B cell (primary cell): ENCODE measurements around the gene FOXF1. TPM values are rescaled to one million over a fixed set of nuclear protein-coding genes. Genes with fewer than 3 reads are reported as not detected.

ENCODE experiments used
- ATAC-seq: fragments of 200-7000 bp; cut with Tn5 transposase; one replicate; pipeline ENCODE4 v1.10.0; 2021; ENCODE audit warnings: low read depth, mild to moderate bottlenecking, moderate number of reproducible peaks, moderate library complexity
- CTCF ChIA-PET: fragments of 350-600 bp; sonication (Branson Sonifier 250); formaldehyde crosslinking; loops from one replicate; lab custom pipeline; 2021; ENCODE audit warnings: antibody characterized with exemption, inconsistent platforms; lab: Charles Lee
- POLR2A ChIA-PET: fragments of 350-600 bp; sonication (Branson Sonifier 250); formaldehyde crosslinking; loops from one replicate; lab custom pipeline; 2021; ENCODE audit warnings: antibody characterized with exemption; lab: Charles Lee
- DNase-seq: peaks from one replicate; pipeline ENCODE4 v3.0.0; 2013
- H2AFZ ChIP-seq: 2 replicates; pipeline ENCODE4 v1.6.1; 2012; ENCODE audit warnings: mild to moderate bottlenecking, low read depth, low read length; ENCODE audit not compliant: insufficient read depth, poor library complexity, severe bottlenecking
- H3K27ac ChIP-seq, 2 donors: 1 replicate in 1 of 2; 2 replicates in 1 of 2; pipeline ENCODE4 v1.5.1; 2012 to 2013; ENCODE audit warnings: low read length in 2 of 2, mild to moderate bottlenecking in 2 of 2, moderate library complexity in 1 of 2
- H3K27me3 ChIP-seq, 4 experiments: fragments of 200-600 bp in 1 of 4; sonication (generic) in 1 of 4; replicated peaks in 1 of 4; 1 replicate in 2 of 4; 2 replicates in 2 of 4; pipeline versions ENCODE4 v1.6.1 to v1.7.0; 2013 to 2016; ENCODE audit warnings: low read length in 3 of 4, mild to moderate bottlenecking in 2 of 4, mixed read lengths in 1 of 4, moderate library complexity in 1 of 4; ENCODE audit not compliant: insufficient read depth in 4 of 4, control insufficient read depth in 3 of 4; ENCODE audit errors: control extremely low read depth in 1 of 4
- H3K36me3 ChIP-seq, 2 experiments: replicated peaks in 1 of 2; 1 replicate in 1 of 2; 2 replicates in 1 of 2; pipeline versions ENCODE4 v1.6.1 to v1.7.1; 2013; ENCODE audit warnings: low read length in 1 of 2; ENCODE audit not compliant: insufficient read depth in 2 of 2, control insufficient read depth in 1 of 2; ENCODE audit errors: control extremely low read depth in 1 of 2, extremely low read depth in 1 of 2
- H3K4me1 ChIP-seq, 2 donors: fragments of 200-600 bp in 1 of 2; sonication (generic) in 1 of 2; 1 replicate in 1 of 2; 2 replicates in 1 of 2; pipeline versions ENCODE4 v1.5.1 to v1.6.1; 2013 to 2017; ENCODE audit warnings: low read length in 2 of 2; ENCODE audit not compliant: control insufficient read depth in 2 of 2, insufficient read depth in 2 of 2
- H3K4me2 ChIP-seq: replicated peaks from 2 replicates; pipeline ENCODE3; 2012; ENCODE audit warnings: mild to moderate bottlenecking, low read depth, low read length; ENCODE audit not compliant: poor library complexity, severe bottlenecking
- H3K4me3 ChIP-seq, 5 experiments: fragments of 200-600 bp in 1 of 5; sonication (generic) in 1 of 5; 1 replicate in 3 of 5; 2 replicates in 2 of 5; pipeline versions ENCODE4 v1.5.1 to v1.7.0; 2011 to 2016; ENCODE audit warnings: low read length in 4 of 5, mild to moderate bottlenecking in 4 of 5, low read depth in 2 of 5, control low read depth in 1 of 5, moderate library complexity in 1 of 5; ENCODE audit not compliant: insufficient read depth in 1 of 5; ENCODE audit errors: control extremely low read depth in 1 of 5, extremely low read depth in 1 of 5
- H3K79me2 ChIP-seq: fragments of 200-600 bp; sonication (generic); one replicate; pipeline ENCODE4 v1.6.0; 2016; ENCODE audit warnings: low read length; ENCODE audit not compliant: control insufficient read depth, insufficient read depth
- H3K9ac ChIP-seq: fragments of 200-600 bp; sonication (generic); 2 replicates; pipeline ENCODE4 v1.6.1; 2017; ENCODE audit warnings: mild to moderate bottlenecking, low read length, moderate library complexity
- H3K9me3 ChIP-seq, 3 donors: one replicate each; pipeline versions ENCODE4 v1.6.1 to v1.7.1; 2013; ENCODE audit warnings: low read length in 2 of 3; ENCODE audit not compliant: control insufficient read depth in 2 of 3, insufficient read depth in 1 of 3; ENCODE audit errors: control extremely low read depth in 1 of 3
- H4K20me1 ChIP-seq: 2 replicates; pipeline ENCODE4 v1.6.0; 2012; ENCODE audit warnings: mild to moderate bottlenecking, low read length; ENCODE audit not compliant: insufficient read depth, control insufficient read depth, poor library complexity, severe bottlenecking
- H3K27ac Mint-ChIP-seq: one replicate; pipeline ENCODE4 v1.8.0; 2021; ENCODE audit warnings: mixed read lengths
- H3K27me3 Mint-ChIP-seq: one replicate; pipeline ENCODE4 v1.8.0; 2021; ENCODE audit warnings: mixed read lengths
- H3K4me1 Mint-ChIP-seq: one replicate; pipeline ENCODE4 v1.8.0; 2021; ENCODE audit warnings: mixed read lengths
- H3K4me3 Mint-ChIP-seq: one replicate; pipeline ENCODE4 v1.8.0; 2021; ENCODE audit warnings: mixed read lengths
- H3K9me3 Mint-ChIP-seq: one replicate; pipeline ENCODE4 v1.8.0; 2022; ENCODE audit warnings: mixed read lengths; ENCODE audit not compliant: insufficient read depth
- CTCF ChIP-seq: fragments of 200-600 bp; IDR thresholded peaks from one replicate; pipeline ENCODE4 v1.8.0; 2022; ENCODE audit warnings: antibody characterized with exemption, mild to moderate bottlenecking
- EZH2 ChIP-seq: IDR thresholded peaks from 2 replicates; pipeline ENCODE4 v1.6.1; 2012; ENCODE audit warnings: borderline replicate concordance, low read depth, mild to moderate bottlenecking, moderate library complexity, low read length; ENCODE audit not compliant: insufficient read depth, poor library complexity, severe bottlenecking
- WGBS: methylation state at CpG from one replicate; pipeline ENCODE4 v1.1.5; 2013; ENCODE audit warnings: missing lambda C conversion rate; ENCODE audit not compliant: insufficient coverage; 5-methylcytosine and 5-hydroxymethylcytosine counted together
- intact Hi-C: fragments of 100-400 bp; cut with micrococcal nuclease; formaldehyde crosslinking; loops from one replicate; pipeline ENCODE4 v1.10.0; 2022
- polyA plus RNA-seq: library from polyadenylated mRNA; depleted of rRNA; stranded (reverse); fragments of >200 nt; gene quantifications from 2 replicates; pipeline ENCODE4 v1.2.3, GENCODE V29; 2012
- total RNA-seq, 2 donors: library from RNA; stranded (reverse); fragments of 120-200 nt in 1 of 2; gene quantifications; 1 replicate in 1 of 2; 2 replicates in 1 of 2; pipeline versions ENCODE4 v1.2.3 to v1.2.4, GENCODE V29; 2013 to 2022

FOXF1 gene
- total and polyA plus RNA-seq, 2 donors (not counting 1 experiment from before 2014, with no cell fraction given), result not detected

- Mint-ChIP-seq H3K27me3 (peaks cover 11% of the 10 kb centered on the region), H3K27ac (no peak overlapping the region), H3K9me3 (no peaks in the 10 kb centered on the region), H3K4me1 (no peaks in the 10 kb centered on the region), H3K4me3 (no peak overlapping the region)
- Histone ChIP-seq H3K27ac (no peak overlapping the region), H3K9me3 (peaks cover 0 to 2% (median 0%) of the 10 kb centered on the region in 3 donors), H3K79me2 (no peaks in the 10 kb centered on the region), H3K4me2 (no peak overlapping the region), H3K27me3 (peaks cover 0 to 17% (median 3%) of the 10 kb centered on the region in 4 experiments), H3K4me1 (no peaks in the 10 kb centered on the region), H3K4me3 (no peak overlapping the region), H4K20me1 (no peaks in the 10 kb centered on the region), H3K36me3 (no peaks in the 10 kb centered on the region), H2AFZ (no peak overlapping the region), H3K9ac (no peak overlapping the region)
- TF ChIP-seq CTCF (no peak), EZH2 (no peak)
- CTCF ChIA-PET, result interaction anchor here (0.6 to 0.8 kb wide), 2 partner anchors 704 to 715 kb away, joined by 3 read pairs; no protein-coding TSS in a partner anchor
- ATAC-seq (no peak), DNase-seq (no peak)
- WGBS, result 68% methylated on average over 12 of the region's 12 CpGs
- intact Hi-C loops, result no loop called here
- POLR2A ChIA-PET, result no interaction called here
Observed at GRCh38 chr16:86525696-86526095, 15.4 kb downstream of the FOXF1 start.

GRCh38 chr16:86527366-86527765 lies 17.0 kb downstream of the FOXF1 start:
- Histone ChIP-seq H3K9ac (no peak overlapping the region), H3K36me3 (no peaks in the 10 kb centered on the region), H4K20me1 (no peaks in the 10 kb centered on the region), H3K4me3 (no peak overlapping the region), H3K27me3 (peaks cover 0 to 6% (median 0%) of the 10 kb centered on the region in 4 experiments), H3K4me1 (no peaks in the 10 kb centered on the region), H3K9me3 (peaks cover 0 to 2% (median 0%) of the 10 kb centered on the region in 3 donors), H2AFZ (no peak overlapping the region), H3K79me2 (no peaks in the 10 kb centered on the region), H3K27ac (no peak overlapping the region), H3K4me2 (no peak overlapping the region)
- no peak overlapping the region for H3K4me3 Mint-ChIP-seq
- ChIA-PET CTCF (interaction anchor here (1.1 kb wide), 1 partner anchor 10 kb away, joined by 7 read pairs; no protein-coding TSS in a partner anchor), POLR2A (no interaction called here)
- TF ChIP-seq EZH2, result no peak
- TF ChIP-seq CTCF, result no peak
- H3K27me3 Mint-ChIP-seq, result no peaks in the 10 kb centered on the region
- no peak overlapping the region for H3K27ac Mint-ChIP-seq
- 95% methylated on average over 9 of the region's 15 CpGs for WGBS
- intact Hi-C loops, result no loop called here
- ATAC-seq, result no peak
- no peak for DNase-seq
- no peaks in the 10 kb centered on the region for H3K9me3 Mint-ChIP-seq
- H3K4me1 Mint-ChIP-seq, result no peaks in the 10 kb centered on the region
